Astrocyte of the cerebellum (primary cell): ENCODE data around the gene EIF4G3.
"Not testable (repeated sequence)": the region's sequence is repeated elsewhere in the genome, so short reads cannot be mapped to it uniquely, and the experiment has no call there.

Experiments
- DNase-seq: peaks from one replicate; pipeline ENCODE4 v3.0.0-alpha.2; 2011; ENCODE audit warnings: low read depth
- H3K4me3 ChIP-seq: 2 replicates; pipeline ENCODE4 v1.5.1; 2011; ENCODE audit warnings: mild to moderate bottlenecking, low read depth, low read length, moderate library complexity
- in situ Hi-C: cut with HindIII; loops from 2 replicates; pipeline ENCODE4 v1.10.0; 2017; ENCODE audit warnings: low sequenced_read_pairs
- TF ChIP-seq, protein P1 (sequence below): IDR thresholded peaks from 2 replicates; pipeline ENCODE4 v1.5.1; 2012; ENCODE audit warnings: low read length, low read depth, moderate library complexity, mild to moderate bottlenecking; ENCODE audit errors: missing control alignments

The EIF4G3 gene

DNA sequence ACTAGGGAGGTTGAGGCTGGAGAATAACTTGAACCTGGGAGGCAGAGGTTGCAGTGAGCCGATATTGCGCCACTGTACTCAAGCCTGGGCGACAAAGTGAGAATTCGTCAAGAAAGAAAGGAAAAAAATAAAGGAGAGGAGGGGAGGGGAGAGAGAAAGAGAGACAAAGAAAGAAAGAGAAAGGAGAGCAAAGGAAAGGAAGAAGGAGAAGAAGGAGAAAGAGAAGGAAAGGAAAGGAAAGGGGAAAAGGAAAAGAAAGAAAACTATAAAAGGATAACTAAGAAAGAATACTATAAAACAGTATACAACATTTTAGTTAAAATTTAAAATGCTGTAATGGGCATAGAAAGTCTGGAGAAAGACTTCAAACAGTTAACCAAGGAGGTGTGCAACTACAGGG is 33.6 kb downstream of the EIF4G3 start:
- in situ Hi-C loops = loop anchor here (5.0 kb wide), 1 partner anchor 86 kb away; no protein-coding TSS in a partner anchor
- TF ChIP-seq, protein P1, sequence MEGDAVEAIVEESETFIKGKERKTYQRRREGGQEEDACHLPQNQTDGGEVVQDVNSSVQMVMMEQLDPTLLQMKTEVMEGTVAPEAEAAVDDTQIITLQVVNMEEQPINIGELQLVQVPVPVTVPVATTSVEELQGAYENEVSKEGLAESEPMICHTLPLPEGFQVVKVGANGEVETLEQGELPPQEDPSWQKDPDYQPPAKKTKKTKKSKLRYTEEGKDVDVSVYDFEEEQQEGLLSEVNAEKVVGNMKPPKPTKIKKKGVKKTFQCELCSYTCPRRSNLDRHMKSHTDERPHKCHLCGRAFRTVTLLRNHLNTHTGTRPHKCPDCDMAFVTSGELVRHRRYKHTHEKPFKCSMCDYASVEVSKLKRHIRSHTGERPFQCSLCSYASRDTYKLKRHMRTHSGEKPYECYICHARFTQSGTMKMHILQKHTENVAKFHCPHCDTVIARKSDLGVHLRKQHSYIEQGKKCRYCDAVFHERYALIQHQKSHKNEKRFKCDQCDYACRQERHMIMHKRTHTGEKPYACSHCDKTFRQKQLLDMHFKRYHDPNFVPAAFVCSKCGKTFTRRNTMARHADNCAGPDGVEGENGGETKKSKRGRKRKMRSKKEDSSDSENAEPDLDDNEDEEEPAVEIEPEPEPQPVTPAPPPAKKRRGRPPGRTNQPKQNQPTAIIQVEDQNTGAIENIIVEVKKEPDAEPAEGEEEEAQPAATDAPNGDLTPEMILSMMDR = no peak

DNA sequence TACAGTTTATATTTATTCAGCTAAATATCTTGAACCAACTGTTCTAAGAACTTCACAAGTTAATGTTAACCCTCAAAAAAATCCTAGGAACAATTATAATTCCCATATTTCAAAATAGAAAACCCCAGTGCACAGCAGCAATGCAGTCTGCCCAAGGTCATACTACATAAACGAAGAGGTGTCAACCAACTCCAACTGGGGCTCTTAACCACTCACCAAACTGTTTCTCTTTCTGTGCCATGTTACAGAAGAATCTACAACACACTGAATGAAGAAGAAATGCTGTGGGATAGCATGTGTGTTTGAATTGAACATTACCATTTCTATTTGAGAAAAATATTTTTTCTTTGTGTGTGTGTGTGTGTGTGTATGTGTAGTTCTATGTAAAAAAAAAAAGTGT is 35.7 kb downstream of the EIF4G3 start:
- TF ChIP-seq, protein P1 = no peak

More for the DNA sequence above, 33.6 kb downstream of the EIF4G3 start:
- no peak overlapping the region for H3K4me3 ChIP-seq
- no peak for DNase-seq

DNA sequence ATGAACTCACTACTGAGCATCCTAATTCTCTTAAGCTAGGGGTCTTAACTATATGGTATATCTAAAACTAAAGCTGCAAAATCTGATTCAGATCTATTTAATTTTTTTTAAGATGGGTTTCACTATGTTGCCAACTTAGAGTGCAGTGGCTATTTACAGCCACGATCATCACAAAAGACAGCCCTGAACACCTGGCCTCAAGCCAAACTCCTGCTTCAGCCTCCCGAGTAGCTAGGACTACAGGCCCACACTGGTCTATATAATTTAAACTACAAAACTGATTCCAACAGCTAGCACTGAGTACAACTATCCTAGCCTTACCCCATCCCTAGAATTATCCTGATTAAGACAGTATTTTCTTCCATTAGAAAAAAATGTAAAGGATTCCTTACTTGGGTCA is 37.1 kb downstream of the EIF4G3 start:
- in situ Hi-C loops = no loop called here
- DNase-seq = no peak
- H3K4me3 ChIP-seq = no peak overlapping the region
- TF ChIP-seq, protein P1 = no peak

More for the DNA sequence above, 35.7 kb downstream of the EIF4G3 start:
- no peak overlapping the region for H3K4me3 ChIP-seq
- DNase-seq = no peak
- in situ Hi-C loops = loop anchor here (5.0 kb wide), 1 partner anchor 84 kb away; no protein-coding TSS in a partner anchor

DNA sequence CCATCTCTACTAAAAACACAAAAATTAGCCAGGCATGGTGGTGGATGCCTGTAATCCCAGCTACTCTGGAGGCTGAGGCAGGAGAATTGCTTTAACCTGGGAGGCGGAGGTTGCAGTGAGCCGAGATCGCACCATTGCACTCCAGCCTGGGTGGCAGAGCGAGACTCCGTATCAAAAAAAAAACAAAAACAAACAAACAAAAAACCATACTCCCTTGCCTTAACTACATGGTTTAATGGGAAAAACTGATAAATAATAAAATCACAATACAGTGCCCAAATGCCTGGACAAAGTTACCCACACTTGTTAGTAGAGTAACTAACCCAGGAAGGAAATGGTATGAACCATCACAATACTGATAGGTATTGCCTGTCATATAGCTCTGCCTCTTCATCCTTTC is 40.4 kb downstream of the EIF4G3 start:
- in situ Hi-C loops, H3K4me3 ChIP-seq, DNase-seq: not testable (repeated sequence)

DNA sequence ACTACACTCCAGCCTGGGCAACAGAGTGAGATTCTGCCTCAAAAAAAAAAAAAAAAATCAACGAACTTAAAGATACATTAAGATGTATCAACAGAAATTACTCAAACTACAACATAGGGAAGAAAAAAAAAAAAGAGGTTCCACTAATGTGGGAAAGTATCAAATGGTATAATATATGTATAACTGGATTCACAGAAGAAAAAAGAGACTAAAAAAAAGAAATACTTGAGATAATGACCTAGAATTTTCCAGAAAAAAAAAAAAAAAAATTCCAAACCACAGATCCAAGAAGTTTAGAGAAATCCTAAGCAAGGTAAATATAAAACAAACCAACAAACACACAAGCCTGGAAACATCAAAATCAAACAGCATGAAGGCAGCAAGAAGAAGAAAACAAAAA is 45.5 kb downstream of the EIF4G3 start:
- DNase-seq = no peak

DNA sequence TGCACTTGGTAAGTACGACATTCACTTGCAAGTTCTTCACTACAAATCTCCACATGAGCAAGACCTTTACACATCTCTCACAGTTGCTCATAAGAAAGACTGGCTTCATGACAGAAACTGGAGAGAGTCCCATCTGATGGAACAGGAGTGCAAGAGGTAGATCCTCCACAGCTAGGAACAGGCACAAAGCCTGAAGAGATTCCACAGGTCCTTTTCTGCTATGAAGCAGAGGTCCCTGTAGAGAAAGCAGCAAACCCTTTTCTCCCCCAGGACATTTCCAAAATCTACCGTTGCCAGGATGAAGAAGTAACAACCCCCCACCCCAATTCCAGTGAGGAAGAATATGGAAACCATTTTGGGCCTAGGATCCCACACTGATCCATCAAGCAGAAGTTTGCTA is 47.3 kb downstream of the EIF4G3 start:
- in situ Hi-C loops = no loop called here
- H3K4me3 ChIP-seq = no peak overlapping the region
- TF ChIP-seq, protein P1 = no peak
- DNase-seq = no peak

More for the DNA sequence above, 45.5 kb downstream of the EIF4G3 start:
- in situ Hi-C loops = no loop called here
- no peak overlapping the region for H3K4me3 ChIP-seq
- TF ChIP-seq, protein P1 = no peak

DNA sequence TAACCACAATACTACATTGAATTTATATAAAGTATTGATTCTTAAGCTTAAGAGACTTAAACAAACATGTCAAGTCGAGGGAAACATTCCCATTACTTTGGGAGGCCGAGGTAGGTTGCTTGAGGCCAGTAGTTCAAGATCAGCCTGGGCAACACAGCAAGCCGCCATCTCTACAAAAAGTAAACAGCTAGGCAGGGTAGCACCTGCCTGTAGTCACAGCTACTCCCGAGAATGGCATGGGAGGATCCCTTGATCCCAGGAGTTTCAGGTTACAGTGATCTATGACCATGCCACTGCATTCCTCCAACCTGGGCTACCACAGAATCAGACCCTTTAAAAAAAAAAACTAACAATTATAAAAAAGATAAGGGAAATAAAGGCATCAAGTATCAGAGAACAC is 50.4 kb downstream of the EIF4G3 start:
- H3K4me3 ChIP-seq = no peak overlapping the region
- in situ Hi-C loops = no loop called here
- TF ChIP-seq, protein P1 = no peak
- DNase-seq = no peak
